Tibial nerve (tissue), 3 donors: ENCODE data around the gene MGST2.

Source experiments
- CTCF ChIP-seq, 5 experiments: fragments of 200-600 bp in 3 of 5; fragments of 450-650 bp in 2 of 5; sonication (generic) in 3 of 5; IDR thresholded peaks; one replicate each; pipeline ENCODE4 v1.5.1; 2016 to 2019; ENCODE audit warnings: antibody characterized with exemption in 5 of 5, mild to moderate bottlenecking in 3 of 5, moderate library complexity in 2 of 5
- POLR2A ChIP-seq, 2 donors: fragments of 450-650 bp; IDR thresholded peaks; one replicate each; pipeline ENCODE4 v1.6.1; 2017; ENCODE audit warnings: antibody characterized with exemption in 2 of 2, mild to moderate bottlenecking in 2 of 2, moderate library complexity in 2 of 2

GRCh38 chr4:139696491-139696890 lies 30.9 kb downstream of the MGST2 start:
- TF ChIP-seq CTCF (IDR thresholded peaks at IDR 0.05) (no peak), POLR2A (IDR thresholded peaks at IDR 0.05) (no peak)
